ENCODE measurements around the gene B3GNT9.

GRCh38 chr16:67196881-67197280 lies 46.1 kb upstream of the B3GNT9 start:
- no peak for TF ChIP-seq EZH2 (IDR thresholded peaks at IDR 0.05; ENCODE audit: borderline replicate concordance, insufficient read depth, low read length, poor library complexity, severe bottlenecking)
- TF ChIP-seq CTCF (IDR thresholded peaks at IDR 0.05; ENCODE audit: poor library complexity, severe bottlenecking): no peak
- no peak for TF ChIP-seq MXI1 (conservative IDR thresholded peaks at IDR 0.05; ENCODE audit: poor library complexity, severe bottlenecking)
- TF ChIP-seq, protein P1, sequence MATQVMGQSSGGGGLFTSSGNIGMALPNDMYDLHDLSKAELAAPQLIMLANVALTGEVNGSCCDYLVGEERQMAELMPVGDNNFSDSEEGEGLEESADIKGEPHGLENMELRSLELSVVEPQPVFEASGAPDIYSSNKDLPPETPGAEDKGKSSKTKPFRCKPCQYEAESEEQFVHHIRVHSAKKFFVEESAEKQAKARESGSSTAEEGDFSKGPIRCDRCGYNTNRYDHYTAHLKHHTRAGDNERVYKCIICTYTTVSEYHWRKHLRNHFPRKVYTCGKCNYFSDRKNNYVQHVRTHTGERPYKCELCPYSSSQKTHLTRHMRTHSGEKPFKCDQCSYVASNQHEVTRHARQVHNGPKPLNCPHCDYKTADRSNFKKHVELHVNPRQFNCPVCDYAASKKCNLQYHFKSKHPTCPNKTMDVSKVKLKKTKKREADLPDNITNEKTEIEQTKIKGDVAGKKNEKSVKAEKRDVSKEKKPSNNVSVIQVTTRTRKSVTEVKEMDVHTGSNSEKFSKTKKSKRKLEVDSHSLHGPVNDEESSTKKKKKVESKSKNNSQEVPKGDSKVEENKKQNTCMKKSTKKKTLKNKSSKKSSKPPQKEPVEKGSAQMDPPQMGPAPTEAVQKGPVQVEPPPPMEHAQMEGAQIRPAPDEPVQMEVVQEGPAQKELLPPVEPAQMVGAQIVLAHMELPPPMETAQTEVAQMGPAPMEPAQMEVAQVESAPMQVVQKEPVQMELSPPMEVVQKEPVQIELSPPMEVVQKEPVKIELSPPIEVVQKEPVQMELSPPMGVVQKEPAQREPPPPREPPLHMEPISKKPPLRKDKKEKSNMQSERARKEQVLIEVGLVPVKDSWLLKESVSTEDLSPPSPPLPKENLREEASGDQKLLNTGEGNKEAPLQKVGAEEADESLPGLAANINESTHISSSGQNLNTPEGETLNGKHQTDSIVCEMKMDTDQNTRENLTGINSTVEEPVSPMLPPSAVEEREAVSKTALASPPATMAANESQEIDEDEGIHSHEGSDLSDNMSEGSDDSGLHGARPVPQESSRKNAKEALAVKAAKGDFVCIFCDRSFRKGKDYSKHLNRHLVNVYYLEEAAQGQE (IDR thresholded peaks at IDR 0.05; ENCODE audit: borderline replicate concordance): no peak
- TF ChIP-seq EP300 (conservative IDR thresholded peaks at IDR 0.05; ENCODE audit: poor library complexity, severe bottlenecking): no peak

Data from neural cell (in vitro differentiated cells).